GM20000 (cell line): Measurements from ENCODE around the gene DNAH10.

Experiments used
- DNase-seq: peaks from one replicate; pipeline ENCODE4 v3.0.0; 2012; ENCODE audit warnings: low spot score
- TF ChIP-seq, protein P1 (sequence below): IDR thresholded peaks from 2 replicates; pipeline ENCODE4 v1.5.1; 2012; ENCODE audit warnings: mild to moderate bottlenecking, control low read depth; ENCODE audit errors: extremely low read depth, missing control alignments

The DNAH10 gene, protein sequence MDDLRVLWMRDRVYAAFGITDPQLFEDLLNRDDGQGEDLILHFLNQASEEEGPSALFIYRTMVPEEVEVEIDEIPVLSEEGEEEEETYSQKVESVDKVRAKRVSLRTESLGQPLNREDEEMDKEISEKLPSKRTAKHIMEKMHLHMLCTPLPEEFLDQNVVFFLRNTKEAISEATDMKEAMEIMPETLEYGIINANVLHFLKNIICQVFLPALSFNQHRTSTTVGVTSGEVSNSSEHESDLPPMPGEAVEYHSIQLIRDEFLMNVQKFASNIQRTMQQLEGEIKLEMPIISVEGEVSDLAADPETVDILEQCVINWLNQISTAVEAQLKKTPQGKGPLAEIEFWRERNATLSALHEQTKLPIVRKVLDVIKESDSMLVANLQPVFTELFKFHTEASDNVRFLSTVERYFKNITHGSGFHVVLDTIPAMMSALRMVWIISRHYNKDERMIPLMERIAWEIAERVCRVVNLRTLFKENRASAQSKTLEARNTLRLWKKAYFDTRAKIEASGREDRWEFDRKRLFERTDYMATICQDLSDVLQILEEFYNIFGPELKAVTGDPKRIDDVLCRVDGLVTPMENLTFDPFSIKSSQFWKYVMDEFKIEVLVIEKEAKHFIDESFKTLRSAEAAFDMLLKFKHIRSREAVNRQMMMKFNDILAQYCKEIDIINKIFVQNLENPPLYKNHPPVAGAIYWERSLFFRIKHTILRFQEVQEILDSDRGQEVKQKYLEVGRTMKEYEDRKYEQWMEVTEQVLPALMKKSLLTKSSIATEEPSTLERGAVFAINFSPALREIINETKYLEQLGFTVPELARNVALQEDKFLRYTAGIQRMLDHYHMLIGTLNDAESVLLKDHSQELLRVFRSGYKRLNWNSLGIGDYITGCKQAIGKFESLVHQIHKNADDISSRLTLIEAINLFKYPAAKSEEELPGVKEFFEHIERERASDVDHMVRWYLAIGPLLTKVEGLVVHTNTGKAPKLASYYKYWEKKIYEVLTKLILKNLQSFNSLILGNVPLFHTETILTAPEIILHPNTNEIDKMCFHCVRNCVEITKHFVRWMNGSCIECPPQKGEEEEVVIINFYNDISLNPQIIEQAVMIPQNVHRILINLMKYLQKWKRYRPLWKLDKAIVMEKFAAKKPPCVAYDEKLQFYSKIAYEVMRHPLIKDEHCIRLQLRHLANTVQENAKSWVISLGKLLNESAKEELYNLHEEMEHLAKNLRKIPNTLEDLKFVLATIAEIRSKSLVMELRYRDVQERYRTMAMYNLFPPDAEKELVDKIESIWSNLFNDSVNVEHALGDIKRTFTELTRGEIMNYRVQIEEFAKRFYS (N-terminal part only)

DNA sequence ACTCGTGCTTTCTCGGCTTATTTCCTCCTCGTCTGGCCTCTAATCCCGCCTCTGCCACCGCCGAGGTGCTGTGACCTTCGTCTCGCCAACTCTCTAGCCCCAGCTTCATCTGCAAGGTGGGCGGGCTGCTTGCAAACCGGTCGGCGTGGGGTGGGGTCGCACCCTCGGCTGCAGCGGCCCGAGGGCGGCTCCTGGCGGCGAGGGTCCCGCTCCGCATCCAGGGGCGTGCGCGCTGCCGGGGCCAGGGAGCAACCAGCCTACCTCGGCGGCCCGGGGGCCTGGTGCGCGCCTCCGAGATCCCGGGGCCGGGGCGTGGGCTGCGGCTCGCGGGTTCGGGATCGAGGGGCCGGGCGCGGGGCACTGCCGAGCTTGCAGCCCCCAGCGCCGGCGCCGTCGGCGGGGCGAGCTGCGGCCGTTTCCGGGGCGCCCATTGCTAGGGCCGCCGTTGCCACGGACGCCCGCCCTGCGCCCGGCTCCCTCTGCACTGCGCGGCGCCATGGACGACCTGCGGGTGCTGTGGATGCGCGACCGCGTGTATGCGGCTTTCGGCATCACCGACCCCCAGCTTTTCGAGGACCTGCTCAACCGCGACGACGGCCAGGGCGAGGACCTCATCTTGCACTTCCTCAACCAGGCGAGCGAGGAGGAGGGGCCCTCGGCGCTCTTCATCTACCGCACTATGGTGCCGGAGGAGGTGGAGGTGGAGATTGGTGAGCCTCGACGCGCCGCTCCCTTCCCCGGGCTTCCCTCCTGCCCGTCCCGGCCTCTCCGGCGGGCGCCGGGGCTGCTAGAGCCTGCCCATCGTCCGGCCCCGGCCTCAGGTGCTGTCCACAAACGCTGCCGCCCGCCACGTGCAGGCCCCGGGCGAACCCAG is at the start of gene DNAH10:
DNAH10 (plus strand) TSS at position 461 of the 874 bp plus-strand sequence; CDS start at position 497, 36 bp downstream.
- peak; percentile 80 for DNase-seq
- TF ChIP-seq, protein P1, sequence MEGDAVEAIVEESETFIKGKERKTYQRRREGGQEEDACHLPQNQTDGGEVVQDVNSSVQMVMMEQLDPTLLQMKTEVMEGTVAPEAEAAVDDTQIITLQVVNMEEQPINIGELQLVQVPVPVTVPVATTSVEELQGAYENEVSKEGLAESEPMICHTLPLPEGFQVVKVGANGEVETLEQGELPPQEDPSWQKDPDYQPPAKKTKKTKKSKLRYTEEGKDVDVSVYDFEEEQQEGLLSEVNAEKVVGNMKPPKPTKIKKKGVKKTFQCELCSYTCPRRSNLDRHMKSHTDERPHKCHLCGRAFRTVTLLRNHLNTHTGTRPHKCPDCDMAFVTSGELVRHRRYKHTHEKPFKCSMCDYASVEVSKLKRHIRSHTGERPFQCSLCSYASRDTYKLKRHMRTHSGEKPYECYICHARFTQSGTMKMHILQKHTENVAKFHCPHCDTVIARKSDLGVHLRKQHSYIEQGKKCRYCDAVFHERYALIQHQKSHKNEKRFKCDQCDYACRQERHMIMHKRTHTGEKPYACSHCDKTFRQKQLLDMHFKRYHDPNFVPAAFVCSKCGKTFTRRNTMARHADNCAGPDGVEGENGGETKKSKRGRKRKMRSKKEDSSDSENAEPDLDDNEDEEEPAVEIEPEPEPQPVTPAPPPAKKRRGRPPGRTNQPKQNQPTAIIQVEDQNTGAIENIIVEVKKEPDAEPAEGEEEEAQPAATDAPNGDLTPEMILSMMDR, result peak; percentile 50

DNA sequence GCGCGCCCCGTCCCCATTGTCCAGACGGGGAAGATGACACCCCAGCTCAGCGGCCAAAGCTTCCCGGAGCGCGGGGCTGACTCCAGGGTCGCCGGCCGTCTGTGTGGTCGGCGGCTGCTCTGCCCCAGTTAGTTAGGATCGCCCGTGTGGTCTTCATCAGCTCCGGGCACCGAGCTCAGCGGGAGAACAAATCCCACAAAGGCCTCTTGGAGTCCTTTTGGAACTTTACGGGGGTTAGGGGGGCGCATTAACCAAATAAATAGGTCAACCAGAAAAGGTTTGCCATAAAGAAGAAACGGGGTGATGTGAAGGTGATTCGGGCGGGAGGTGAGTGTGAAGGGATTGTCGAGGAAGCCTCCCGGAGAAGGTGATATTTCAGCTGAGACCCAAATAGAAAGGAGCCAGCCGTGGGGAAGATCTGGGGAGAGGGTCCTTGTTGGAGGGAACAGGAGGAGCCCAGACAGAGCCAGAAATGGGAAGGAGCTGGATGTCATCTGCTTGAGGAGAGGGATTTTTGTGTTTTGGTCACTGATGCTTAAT is 49.3 kb upstream of the DNAH10 start:
- TF ChIP-seq, protein P1, result no peak
- no peak for DNase-seq

DNA sequence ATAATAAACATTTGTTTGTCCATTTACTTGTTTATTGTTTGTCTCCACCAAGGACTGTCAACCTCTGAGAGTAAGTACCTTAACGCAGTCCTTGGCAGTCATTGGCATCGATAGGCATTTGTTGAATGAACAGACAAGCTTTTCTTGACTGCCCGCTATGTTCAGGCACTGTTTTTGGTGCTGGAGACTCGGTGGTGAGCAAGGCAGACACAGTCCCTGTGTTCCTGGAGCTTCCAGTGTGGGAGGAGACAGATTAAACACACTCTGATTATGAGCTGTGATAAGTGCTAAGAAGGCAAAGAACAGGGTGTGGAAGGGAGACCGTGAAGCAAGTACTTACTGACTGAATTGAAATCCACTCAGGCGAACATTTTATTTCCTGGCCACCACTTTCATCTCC is 48.7 kb upstream of the DNAH10 start:
- TF ChIP-seq, protein P1, result no peak
- DNase-seq, result peak; percentile 28

DNA sequence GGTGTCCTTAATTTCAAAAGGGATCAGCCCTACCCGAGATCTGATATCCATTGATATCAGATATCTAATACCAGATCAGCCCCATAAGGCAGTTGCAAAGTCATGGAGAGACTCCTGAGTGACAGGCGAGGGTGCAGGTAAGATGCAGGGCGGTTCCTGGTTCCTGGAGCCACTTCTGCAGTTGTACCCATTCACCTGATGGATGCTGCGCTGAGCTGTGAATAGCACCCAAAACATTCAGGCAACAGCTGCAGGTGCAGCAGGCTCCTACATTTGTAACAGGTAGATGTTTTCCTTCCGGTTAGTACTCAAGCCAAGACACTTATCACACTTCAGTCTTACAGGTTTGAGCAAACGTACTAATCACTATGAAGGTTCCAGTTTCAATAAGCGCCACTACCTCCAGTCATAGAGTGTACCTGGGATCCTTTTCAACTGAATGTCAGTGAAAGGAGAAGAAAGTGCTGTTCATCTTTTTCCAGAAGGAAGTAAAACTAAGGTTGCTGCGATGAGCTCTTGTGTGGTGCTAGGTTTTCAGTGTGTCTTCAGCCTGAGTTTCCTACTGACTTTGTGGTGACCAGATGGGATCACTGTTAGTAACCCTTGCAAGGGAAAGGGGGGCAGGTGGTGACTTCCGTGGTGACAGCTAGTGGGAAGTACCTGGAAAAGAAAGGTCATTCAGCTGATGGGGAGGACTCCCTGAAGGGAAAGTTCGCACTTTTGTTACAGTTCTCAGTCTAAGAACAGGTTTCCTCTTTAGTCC is 48.1 kb upstream of the DNAH10 start:
- TF ChIP-seq, protein P1, result no peak
- peak; percentile 58 for DNase-seq

DNA sequence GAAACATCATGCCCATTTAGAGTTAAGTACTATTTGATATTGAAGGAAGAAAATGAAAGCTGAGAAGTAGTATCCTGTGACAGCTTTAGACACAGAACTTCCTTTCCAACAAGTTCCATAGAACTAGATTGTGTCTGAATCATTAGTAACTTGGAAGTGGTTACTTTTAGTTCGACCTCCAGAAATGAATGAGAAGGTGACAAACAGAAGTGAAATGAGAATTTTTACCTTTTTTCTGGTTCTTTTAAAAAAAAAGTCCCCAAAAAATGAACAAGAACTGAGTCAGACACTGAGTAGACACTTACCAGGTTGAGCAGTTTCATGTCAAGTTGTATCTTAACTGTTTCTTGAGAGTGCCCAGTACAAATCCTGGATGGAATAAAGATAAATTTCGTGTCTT is 46.9 kb upstream of the DNAH10 start:
- TF ChIP-seq, protein P1, result no peak
- DNase-seq, result peak; percentile 28

DNA sequence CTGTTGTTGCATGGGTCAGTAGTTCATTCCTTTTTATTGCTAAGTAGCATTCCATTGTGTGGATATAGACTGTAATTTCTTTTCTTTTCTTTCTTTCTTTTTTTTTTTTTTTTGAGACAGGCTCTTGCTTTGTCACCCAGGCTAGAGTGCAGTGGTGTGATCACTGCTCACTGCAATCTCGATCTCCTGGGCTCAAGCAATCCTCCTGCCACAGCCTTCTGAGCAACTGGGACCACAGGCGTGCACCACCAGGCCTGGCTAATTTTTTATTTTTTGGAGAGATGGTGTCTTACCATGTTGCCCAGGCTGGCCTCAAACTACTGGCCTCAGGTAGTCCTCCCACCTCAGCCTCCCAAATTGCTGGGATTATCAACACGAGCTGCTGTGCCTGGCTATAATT is 44.8 kb upstream of the DNAH10 start:
- no peak for DNase-seq
- TF ChIP-seq, protein P1, result no peak
